ENCODE data around the gene MYO5C.

MYO5C gene

DNA sequence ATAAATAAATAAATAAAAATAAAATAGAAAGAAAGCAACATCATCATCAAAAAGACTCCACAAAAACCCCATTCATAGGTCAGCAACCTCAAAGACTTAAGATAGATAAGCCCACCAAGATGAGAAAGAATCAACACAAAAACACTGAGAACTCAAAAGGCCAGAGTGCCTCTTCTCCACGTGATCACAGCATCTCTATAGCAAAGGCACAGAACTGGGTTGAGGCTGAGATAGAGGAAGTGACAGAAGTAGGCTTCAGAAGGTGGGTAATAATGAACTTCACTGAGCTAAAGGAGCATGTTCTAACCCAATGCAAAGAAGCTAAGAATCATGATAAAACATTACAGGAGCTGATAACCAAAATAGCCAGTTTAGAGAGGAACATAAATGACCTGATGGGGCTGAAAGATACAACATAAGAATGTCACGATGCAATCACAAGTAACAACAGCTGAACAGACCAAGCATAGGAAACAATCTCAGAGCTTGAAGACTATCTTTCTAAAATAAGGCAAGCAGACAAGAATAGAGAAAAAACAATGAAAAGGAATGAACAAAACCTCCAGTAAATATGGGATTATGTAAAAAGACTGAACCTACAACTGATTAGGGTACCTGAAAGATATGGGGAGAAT is 130.9 kb downstream of the MYO5C start:
- TF ChIP-seq, protein P1, sequence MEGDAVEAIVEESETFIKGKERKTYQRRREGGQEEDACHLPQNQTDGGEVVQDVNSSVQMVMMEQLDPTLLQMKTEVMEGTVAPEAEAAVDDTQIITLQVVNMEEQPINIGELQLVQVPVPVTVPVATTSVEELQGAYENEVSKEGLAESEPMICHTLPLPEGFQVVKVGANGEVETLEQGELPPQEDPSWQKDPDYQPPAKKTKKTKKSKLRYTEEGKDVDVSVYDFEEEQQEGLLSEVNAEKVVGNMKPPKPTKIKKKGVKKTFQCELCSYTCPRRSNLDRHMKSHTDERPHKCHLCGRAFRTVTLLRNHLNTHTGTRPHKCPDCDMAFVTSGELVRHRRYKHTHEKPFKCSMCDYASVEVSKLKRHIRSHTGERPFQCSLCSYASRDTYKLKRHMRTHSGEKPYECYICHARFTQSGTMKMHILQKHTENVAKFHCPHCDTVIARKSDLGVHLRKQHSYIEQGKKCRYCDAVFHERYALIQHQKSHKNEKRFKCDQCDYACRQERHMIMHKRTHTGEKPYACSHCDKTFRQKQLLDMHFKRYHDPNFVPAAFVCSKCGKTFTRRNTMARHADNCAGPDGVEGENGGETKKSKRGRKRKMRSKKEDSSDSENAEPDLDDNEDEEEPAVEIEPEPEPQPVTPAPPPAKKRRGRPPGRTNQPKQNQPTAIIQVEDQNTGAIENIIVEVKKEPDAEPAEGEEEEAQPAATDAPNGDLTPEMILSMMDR (IDR thresholded peaks at IDR 0.05): no peak
- Histone ChIP-seq H3K27ac (no peak overlapping the region), H3K27me3 (no peaks in the 10 kb centered on the region), H3K4me1 (ENCODE audit: control insufficient read depth in 1 of 2, insufficient read depth in 1 of 2, low read depth in 1 of 2, low read length in 1 of 2) (no peaks in the 10 kb centered on the region), H3K4me3 (ENCODE audit: low read depth in 1 of 2, low read length in 1 of 2) (no peak overlapping the region), H3K9me3 (no peaks in the 10 kb centered on the region), H3K36me3 (no peaks in the 10 kb centered on the region)

DNA sequence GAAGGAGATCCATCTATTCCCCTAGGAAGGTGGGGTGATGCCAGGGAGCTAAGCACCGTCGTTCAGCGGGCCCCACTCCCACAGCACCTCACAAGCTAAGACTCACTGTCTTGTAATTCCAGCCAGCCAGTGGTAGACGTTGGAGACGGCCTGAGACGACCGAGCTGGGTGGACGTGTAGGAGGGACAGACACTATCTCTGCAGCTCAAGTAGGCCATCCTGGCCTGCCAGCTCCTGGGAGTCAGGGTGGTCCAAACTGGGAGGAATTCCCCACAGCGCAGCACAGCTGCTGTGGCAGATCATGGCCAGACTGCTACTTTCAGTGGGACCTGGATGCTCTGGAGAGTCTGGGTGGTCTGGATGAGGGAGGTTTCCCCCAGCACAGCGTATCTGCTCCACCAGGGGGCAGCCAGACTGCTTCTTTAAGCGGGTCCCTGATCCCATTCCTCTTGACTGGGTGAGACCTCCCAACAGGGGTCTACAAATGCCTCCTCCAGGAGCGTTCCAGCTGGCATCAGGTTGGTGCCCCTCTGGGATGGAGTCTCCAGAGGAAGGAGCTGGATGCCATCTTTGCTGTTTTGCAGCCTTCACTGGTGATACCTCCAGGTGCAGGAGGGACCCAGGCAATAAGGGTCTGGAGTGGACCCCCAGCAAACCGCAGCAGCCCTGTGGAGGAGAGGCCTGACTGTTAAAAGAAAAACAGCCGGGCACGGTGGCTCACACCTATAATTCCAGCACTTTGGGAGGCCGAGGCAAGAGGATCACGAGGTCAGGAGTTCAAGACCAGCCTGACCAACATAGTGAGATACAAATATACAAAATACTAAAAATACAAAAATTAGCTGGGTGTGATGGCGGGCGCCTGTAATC is 132.0 kb downstream of the MYO5C start:
- Histone ChIP-seq H3K4me3 (ENCODE audit: low read depth in 1 of 2, low read length in 1 of 2) (no peak overlapping the region), H3K9me3 (no peaks in the 10 kb centered on the region), H3K27me3 (no peaks in the 10 kb centered on the region), H3K36me3 (no peaks in the 10 kb centered on the region), H3K27ac (no peak overlapping the region), H3K4me1 (ENCODE audit: control insufficient read depth in 1 of 2, insufficient read depth in 1 of 2, low read depth in 1 of 2, low read length in 1 of 2) (no peaks in the 10 kb centered on the region)
- TF ChIP-seq, protein P1 (IDR thresholded peaks at IDR 0.05): no peak

GRCh38 chr15:52162876-52163275 is 132.7 kb downstream of the MYO5C start:
- no peak overlapping the region for H3K4me3 ChIP-seq (ENCODE audit: low read depth in 1 of 2, low read length in 1 of 2)
- no peaks in the 10 kb centered on the region for H3K36me3 ChIP-seq
- TF ChIP-seq, protein P1 (IDR thresholded peaks at IDR 0.05): no peak
- H3K27ac ChIP-seq: no peak overlapping the region
- H3K4me1 ChIP-seq (ENCODE audit: control insufficient read depth in 1 of 2, insufficient read depth in 1 of 2, low read depth in 1 of 2, low read length in 1 of 2): no peaks in the 10 kb centered on the region
- no peaks in the 10 kb centered on the region for H3K9me3 ChIP-seq
- H3K27me3 ChIP-seq: no peaks in the 10 kb centered on the region

- H3K4me3 ChIP-seq (ENCODE audit: low read depth in 1 of 2, low read length in 1 of 2): no peak overlapping the region
- TF ChIP-seq, protein P1 (IDR thresholded peaks at IDR 0.05): no peak
- no peaks in the 10 kb centered on the region for H3K9me3 ChIP-seq
- H3K4me1 ChIP-seq (ENCODE audit: control insufficient read depth in 1 of 2, insufficient read depth in 1 of 2, low read depth in 1 of 2, low read length in 1 of 2): no peaks in the 10 kb centered on the region
- no peak overlapping the region for H3K27ac ChIP-seq
- H3K36me3 ChIP-seq: no peaks in the 10 kb centered on the region
- H3K27me3 ChIP-seq: no peaks in the 10 kb centered on the region
These were observed 133.3 kb downstream of the MYO5C start for GRCh38 chr15:52162260-52162659.

- Histone ChIP-seq H3K27me3 (no peaks in the 10 kb centered on the region), H3K4me3 (ENCODE audit: low read depth in 1 of 2, low read length in 1 of 2) (no peak overlapping the region), H3K27ac (no peak overlapping the region), H3K9me3 (no peaks in the 10 kb centered on the region), H3K4me1 (ENCODE audit: control insufficient read depth in 1 of 2, insufficient read depth in 1 of 2, low read depth in 1 of 2, low read length in 1 of 2) (peaks cover 0 to under 1% of the 10 kb centered on the region in 2 experiments), H3K36me3 (no peaks in the 10 kb centered on the region)
- TF ChIP-seq, protein P1 (IDR thresholded peaks at IDR 0.05): no peak
These were observed 134.1 kb downstream of the MYO5C start for GRCh38 chr15:52161406-52161966.
